ENCODE results near the gene ERBB4. TPM values are rescaled to one million over a fixed set of nuclear protein-coding genes. Genes with fewer than 3 reads are reported as not detected.
"Not testable (repeated sequence)": the region's sequence is repeated elsewhere in the genome, so short reads cannot be mapped to it uniquely, and the experiment has no call there.

The ERBB4 gene
- polyA plus RNA-seq, 6 donors from 2014 or later = not detected

DNA sequence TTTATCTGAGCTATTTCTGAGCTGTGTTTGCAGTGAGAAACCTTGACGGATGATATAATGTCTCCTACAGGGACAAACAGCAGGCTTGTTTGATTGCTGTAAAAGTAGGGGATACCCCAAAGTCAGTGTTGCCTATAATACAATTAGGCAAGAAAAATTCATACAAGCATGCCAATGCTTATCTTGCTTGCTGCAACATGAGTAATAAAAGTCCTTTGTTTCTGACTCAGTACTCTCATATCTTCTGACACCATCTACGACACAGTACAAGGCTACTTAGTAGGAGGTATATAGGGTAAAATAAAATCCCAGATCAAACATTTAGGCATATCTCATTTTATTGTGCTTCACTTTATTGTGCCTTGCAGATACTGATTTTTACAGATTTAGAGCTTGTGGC, 33.0 kb downstream of the ERBB4 start:
- Mint-ChIP-seq H3K4me1 (no peaks in the 10 kb centered on the region), H3K27me3 (no peaks in the 10 kb centered on the region), H3K27ac (no peak overlapping the region), H3K9me3 (peaks cover 0 to 4% (median 0%) of the 10 kb centered on the region in 7 donors), H3K4me3 (no peak overlapping the region), H3K36me3 (no peaks in the 10 kb centered on the region)
- DNase-seq (no peak), ATAC-seq (ENCODE audit: low read depth in 2 of 2) (no peak)

DNA sequence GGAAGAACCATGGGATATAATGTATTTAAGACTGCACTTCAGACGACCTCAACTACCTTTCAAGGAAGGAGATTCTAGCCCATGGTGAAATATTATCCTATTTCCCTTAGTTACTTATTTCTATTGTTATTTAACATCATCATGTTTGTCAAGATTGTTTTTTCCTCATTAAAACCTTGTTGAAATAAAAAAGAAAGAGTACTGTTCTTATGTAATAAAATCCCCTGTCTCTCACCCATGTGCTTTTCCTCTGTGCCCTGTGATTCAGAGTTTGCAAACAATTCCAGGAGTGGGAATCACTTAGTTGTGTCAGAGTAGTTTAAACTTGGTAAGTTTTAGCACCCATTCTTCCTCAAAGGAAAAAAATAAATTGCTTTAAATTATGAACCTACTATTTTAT, 43.6 kb downstream of the ERBB4 start:
- H3K4me3 Mint-ChIP-seq = no peak overlapping the region
- ATAC-seq (ENCODE audit: low read depth in 2 of 2) = no peak
- H3K9me3 Mint-ChIP-seq = no peaks in the 10 kb centered on the region
- no peak for DNase-seq
- no peaks in the 10 kb centered on the region for H3K27me3 Mint-ChIP-seq
- H3K27ac Mint-ChIP-seq = no peak overlapping the region
- H3K4me1 Mint-ChIP-seq = no peaks in the 10 kb centered on the region
- H3K36me3 Mint-ChIP-seq = no peaks in the 10 kb centered on the region

DNA sequence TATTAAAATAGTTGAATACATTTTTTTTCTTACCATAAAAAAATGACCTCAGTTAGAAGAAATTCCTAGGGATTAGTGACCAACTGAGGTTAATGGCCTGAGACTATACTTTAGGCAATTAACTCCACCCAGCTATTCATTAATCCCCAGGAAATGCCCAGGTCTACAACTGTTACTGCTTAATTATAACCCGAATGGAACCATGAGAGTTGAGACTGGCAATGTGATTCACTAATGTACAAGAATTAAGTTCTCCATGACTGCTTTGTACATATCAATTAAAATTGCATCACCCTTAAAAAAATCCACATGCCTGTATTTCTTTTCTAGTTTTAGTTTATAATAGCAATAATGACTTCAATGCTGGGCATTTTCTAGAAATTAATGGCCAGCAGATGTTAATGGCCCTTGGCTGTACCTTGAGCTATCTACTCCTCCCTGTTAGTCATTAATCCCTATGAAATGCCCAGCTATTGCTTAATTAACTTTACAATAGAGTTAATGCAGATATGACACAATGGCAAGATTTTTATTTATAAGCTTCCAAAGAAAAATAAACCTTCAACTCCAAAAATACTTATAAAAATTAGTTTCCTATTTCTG, 44.1 kb downstream of the ERBB4 start:
- H3K9me3 Mint-ChIP-seq = no peaks in the 10 kb centered on the region
- no peaks in the 10 kb centered on the region for H3K36me3 Mint-ChIP-seq
- H3K4me1 Mint-ChIP-seq = no peaks in the 10 kb centered on the region
- DNase-seq (no peak), ATAC-seq (ENCODE audit: low read depth in 2 of 2) (no peak)
- H3K4me3 Mint-ChIP-seq = no peak overlapping the region
- no peaks in the 10 kb centered on the region for H3K27me3 Mint-ChIP-seq
- no peak overlapping the region for H3K27ac Mint-ChIP-seq

DNA sequence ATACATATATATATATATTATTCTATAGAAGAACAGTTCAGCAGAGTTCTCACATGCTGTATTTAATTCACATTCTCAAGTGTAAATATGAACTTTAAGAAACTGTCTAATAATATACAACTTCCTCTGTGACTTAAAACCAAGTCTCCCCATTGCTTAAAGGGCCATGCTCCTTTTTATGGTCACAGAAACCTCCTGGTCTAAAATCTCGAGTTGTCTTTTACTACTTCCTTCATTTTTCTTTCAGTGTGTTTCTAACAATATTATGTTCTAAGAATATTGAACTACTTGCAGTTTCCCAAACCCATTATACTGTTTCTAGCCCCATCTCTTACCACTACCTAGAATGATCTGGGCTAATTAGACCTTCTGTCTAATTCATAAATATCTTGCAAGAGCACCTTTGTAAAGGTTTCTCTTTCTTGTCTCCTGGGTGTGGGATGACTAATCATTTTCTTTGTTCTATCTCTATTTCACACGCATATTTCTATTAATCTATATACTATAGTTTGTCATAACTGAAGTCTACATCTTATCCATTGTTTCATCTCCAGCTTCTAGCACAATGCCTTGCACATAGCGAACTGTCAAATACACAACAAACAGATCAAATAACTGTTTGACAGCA, 48.8 kb downstream of the ERBB4 start:
- no peak for ATAC-seq (ENCODE audit: low read depth in 2 of 2)

DNA sequence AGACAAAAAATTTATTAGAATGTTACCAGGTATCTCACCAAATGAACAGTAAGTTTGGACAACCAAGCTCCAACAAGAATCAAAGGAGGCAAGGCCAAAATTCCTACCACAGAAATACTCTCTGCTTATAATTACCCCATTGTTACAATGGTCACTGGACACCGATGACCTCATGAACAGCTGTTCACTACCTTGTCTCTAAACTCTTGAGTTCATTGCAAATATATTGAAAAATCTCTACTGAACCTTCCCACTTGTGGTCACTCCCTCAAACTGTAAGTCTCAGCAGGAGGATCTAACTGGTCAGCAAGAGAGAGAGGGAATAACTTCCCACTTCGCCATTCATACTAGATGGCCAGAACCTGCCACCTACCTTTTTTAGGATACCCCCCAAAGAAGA, 50.0 kb downstream of the ERBB4 start:
- no peak overlapping the region for H3K27ac Mint-ChIP-seq
- H3K4me3 Mint-ChIP-seq = no peak overlapping the region
- no peaks in the 10 kb centered on the region for H3K36me3 Mint-ChIP-seq
- ATAC-seq (ENCODE audit: low read depth in 2 of 2) (no peak), DNase-seq (no peak)
- no peaks in the 10 kb centered on the region for H3K4me1 Mint-ChIP-seq
- H3K27me3 Mint-ChIP-seq = no peaks in the 10 kb centered on the region
- peaks cover 0 to 5% (median 0%) of the 10 kb centered on the region in 7 donors for H3K9me3 Mint-ChIP-seq

More for the DNA sequence above, 48.8 kb downstream of the ERBB4 start:
- Mint-ChIP-seq H3K9me3 (peaks cover 0 to 5% (median 0%) of the 10 kb centered on the region in 7 donors), H3K4me1 (no peaks in the 10 kb centered on the region), H3K27me3 (no peaks in the 10 kb centered on the region), H3K4me3 (no peak overlapping the region), H3K27ac (no peak overlapping the region), H3K36me3 (no peaks in the 10 kb centered on the region)
- DNase-seq = no peak

DNA sequence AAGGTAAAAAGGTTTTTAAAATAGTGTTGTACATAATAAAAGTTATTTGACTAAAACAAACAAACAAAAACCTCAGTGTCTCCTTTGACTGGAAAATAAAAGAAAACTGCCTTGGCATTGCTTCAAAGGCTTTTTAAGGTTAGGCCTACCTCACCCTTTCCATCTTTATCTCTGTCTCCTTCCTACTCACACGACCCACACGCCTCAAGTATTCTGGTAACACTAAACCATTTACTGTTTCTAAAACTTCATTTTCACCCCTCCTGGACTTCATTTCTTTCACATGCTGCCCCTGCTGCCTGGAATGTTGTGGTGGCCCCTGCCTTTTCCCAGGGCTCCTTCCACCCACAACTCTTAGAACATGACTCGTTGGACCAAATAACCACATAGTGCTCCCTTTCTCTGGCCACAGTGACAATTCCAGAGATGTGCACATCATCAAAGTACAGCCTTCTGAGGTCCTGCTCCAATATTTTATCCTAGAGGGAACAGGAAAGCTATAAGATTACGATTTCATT, 54.0 kb downstream of the ERBB4 start:
- Mint-ChIP-seq H3K36me3 (no peaks in the 10 kb centered on the region), H3K4me1 (no peaks in the 10 kb centered on the region), H3K4me3 (no peak overlapping the region), H3K27ac (no peak overlapping the region), H3K9me3 (peaks cover 0 to 5% (median 0%) of the 10 kb centered on the region in 7 donors), H3K27me3 (no peaks in the 10 kb centered on the region)
- no peak for DNase-seq
- ATAC-seq (ENCODE audit: low read depth in 2 of 2) = no peak

DNA sequence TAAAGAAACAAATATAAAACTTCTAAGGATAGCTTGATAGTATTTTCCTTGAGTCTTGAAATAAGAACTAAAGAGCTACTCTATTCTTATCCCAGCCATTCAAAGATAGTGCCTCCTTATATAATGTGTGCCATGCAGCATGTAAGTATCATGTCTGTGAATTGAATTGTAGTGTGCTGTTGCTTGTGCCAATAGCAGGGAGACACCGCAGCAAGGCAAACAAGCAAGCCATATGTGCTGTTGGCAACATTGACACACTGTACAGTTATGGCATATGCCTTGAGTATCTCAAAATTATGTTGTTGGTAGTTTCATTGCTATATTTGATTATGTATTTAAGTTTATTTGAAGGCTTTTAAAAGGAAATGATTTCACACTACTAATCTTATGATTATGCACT, 58.2 kb downstream of the ERBB4 start:
- Mint-ChIP-seq H3K27me3 (peaks cover 0 to 5% (median 0%) of the 10 kb centered on the region in 3 donors), H3K4me3 (no peak overlapping the region), H3K4me1 (no peaks in the 10 kb centered on the region), H3K27ac (no peak overlapping the region), H3K36me3 (no peaks in the 10 kb centered on the region), H3K9me3 (peaks cover 0 to 7% (median 0%) of the 10 kb centered on the region in 7 donors)
- ATAC-seq (ENCODE audit: low read depth in 2 of 2) (no peak), DNase-seq (no peak)

DNA sequence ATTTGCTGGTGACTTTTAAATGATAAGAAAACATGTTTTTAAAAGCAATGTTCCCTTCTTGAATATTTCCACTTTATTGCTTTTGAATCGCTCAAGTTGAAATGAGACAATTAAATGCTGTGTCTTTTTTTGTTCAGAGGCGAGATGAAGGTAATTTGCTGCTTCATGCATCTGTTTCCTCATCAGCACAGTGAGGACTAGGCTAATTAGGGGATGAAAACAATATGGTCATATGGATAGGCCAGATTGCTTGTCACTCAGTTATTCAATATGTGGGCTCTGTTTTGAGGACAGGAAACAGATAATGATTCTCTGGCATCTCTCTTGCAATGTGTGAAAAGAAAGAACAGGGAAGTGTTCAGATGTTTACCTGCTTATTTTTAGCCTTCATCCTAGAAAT, 61.0 kb downstream of the ERBB4 start:
- H3K27me3 Mint-ChIP-seq = peaks cover 0 to 5% (median 0%) of the 10 kb centered on the region in 3 donors
- no peak for ATAC-seq (ENCODE audit: low read depth in 2 of 2)
- H3K4me3 Mint-ChIP-seq = no peak overlapping the region
- no peaks in the 10 kb centered on the region for H3K4me1 Mint-ChIP-seq
- no peak for DNase-seq
- no peak overlapping the region for H3K27ac Mint-ChIP-seq
- H3K36me3 Mint-ChIP-seq = no peaks in the 10 kb centered on the region
- peaks cover 0 to 7% (median 0%) of the 10 kb centered on the region in 7 donors for H3K9me3 Mint-ChIP-seq

DNA sequence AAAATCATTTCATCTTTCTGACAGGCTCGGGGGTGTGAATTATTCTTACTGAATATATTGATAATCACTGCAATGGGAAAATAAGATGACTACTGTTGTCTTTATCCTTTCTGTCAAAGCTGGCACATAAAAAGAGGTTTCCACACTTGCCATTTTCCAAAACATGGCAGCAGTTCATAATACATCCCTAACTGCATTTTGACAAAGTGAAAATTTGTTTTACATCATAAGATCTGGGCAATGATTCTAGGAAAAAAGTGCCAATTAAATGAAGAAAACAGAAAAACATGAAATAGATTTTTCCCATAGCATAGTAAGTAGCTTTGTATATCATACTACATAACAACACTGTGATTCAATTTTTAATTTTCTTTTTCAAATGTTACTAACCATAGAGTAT, 65.4 kb downstream of the ERBB4 start:
- H3K27me3 Mint-ChIP-seq = no peaks in the 10 kb centered on the region
- H3K36me3 Mint-ChIP-seq = no peaks in the 10 kb centered on the region
- H3K4me1 Mint-ChIP-seq = no peaks in the 10 kb centered on the region
- DNase-seq (no peak), ATAC-seq (ENCODE audit: low read depth in 2 of 2) (no peak)
- H3K4me3 Mint-ChIP-seq = no peak overlapping the region
- H3K27ac Mint-ChIP-seq = no peak overlapping the region
- peaks cover 0 to 2% (median 0%) of the 10 kb centered on the region in 7 donors for H3K9me3 Mint-ChIP-seq

DNA sequence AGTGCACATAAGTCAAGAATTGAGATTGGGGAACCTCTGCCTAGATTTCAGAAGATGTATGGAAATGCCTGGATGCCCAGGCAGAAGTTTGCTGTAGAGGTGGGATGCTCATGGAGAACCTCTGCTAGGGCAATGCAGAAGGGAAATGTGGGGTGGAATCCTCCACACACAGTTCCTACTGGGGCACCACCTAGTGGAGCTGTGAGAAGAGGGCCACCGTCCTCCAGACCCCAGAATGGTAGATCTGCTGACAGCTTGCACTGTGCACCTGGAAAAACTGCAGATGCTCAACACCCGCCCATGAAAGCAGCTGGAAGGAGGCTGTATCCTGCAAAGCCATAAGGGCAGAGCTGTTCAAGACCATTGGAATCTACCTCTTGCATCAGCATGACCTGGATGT, 71.1 kb downstream of the ERBB4 start:
- not testable (repeated sequence) for H3K4me3 Mint-ChIP-seq; H3K9me3 Mint-ChIP-seq; H3K27ac Mint-ChIP-seq; DNase-seq; ATAC-seq (ENCODE audit: low read depth in 2 of 2); H3K4me1 Mint-ChIP-seq; H3K36me3 Mint-ChIP-seq; H3K27me3 Mint-ChIP-seq

DNA sequence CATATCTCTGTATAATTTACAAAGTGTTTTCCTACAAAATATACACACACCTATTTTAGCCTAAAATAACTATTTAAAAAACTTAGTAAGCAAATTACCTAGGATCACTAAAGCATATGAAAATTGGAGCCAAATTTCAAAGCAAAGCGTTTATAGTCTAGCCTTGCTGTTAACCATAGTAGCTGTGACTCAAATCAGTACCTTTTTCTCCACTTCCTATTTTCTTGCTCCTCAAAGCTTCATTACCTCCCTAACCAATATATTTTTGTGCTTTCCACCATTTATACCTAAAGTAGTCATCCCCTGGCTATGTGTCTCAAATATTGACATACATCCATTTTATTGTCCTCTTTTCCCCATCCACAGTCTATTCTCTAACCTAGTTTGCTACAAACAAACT, 73.1 kb downstream of the ERBB4 start:
- Mint-ChIP-seq H3K9me3 (peaks cover 0 to 6% (median 3%) of the 10 kb centered on the region in 7 donors), H3K4me3 (no peak overlapping the region), H3K4me1 (no peaks in the 10 kb centered on the region), H3K27me3 (no peaks in the 10 kb centered on the region), H3K36me3 (no peaks in the 10 kb centered on the region), H3K27ac (no peak overlapping the region)
- DNase-seq = no peak
- ATAC-seq (ENCODE audit: low read depth in 2 of 2) = no peak

DNA sequence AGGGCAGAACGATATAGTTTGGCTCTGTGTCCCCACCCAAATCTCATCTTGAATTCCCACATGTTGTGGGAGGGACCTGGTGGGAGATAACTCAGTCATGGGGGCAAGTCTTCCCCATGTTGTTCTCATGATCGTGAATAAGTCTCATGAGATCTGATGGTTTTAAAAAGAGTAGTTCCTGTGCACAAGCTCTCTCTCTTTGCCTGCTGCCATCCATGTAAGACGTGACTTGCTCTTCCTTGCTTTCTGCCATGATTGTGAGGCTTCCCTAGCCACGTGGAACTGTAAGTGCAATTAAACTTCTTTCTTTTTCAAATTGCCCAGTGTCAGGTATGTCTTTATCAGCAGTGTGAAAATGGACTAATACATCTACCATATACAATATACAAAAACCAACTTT, 76.9 kb downstream of the ERBB4 start:
- H3K27ac Mint-ChIP-seq, H3K9me3 Mint-ChIP-seq: not testable (repeated sequence)

DNA sequence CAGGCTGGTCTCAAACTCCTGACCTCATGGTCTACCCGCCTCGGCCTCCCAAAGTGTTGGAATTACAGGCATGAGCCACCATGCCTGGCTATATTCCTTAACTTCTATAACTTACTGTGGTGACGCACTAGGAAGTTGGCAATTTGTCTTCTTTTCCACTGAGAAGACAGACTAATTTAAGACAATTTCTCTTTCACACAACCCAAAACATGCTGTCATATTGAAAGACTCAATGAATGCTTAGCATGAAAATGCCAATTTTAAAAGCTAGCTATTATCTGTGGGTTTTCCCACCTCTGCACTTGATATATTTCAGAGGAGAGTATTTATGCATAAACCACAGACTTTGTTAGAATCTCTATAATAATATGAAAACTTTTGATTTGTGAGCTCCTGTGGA, 84.5 kb downstream of the ERBB4 start:
- no peaks in the 10 kb centered on the region for H3K9me3 Mint-ChIP-seq
- H3K27me3 Mint-ChIP-seq = no peaks in the 10 kb centered on the region
- DNase-seq (no peak), ATAC-seq (ENCODE audit: low read depth in 2 of 2) (no peak)
- H3K27ac Mint-ChIP-seq = no peak overlapping the region
- no peaks in the 10 kb centered on the region for H3K4me1 Mint-ChIP-seq
- H3K36me3 Mint-ChIP-seq = no peaks in the 10 kb centered on the region
- no peak overlapping the region for H3K4me3 Mint-ChIP-seq

More for the DNA sequence above, 76.9 kb downstream of the ERBB4 start:
- not testable (repeated sequence) for DNase-seq; ATAC-seq (ENCODE audit: low read depth in 2 of 2); H3K27me3 Mint-ChIP-seq; H3K36me3 Mint-ChIP-seq; H3K4me3 Mint-ChIP-seq; H3K4me1 Mint-ChIP-seq

DNA sequence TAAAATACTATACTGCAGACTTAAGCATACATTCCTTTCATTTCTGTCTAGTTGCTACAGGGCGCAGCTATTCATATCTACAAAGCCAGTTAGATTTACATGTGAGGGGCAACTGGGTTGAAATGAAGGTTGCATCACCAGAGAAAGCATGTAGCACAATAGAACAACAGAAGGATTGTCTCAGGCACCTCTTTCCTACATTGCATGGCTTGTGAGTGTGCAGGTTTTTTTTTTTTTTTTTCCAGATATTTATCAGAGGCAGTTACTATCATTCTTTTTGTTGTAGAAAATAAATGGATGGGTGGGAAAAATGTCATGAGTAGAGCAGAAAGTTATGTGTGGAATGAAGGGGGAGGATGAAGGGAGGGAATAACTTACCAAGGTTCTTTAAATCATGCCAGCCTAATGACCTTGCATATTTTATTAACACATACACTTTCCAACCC, 86.8 kb downstream of the ERBB4 start:
- H3K4me3 Mint-ChIP-seq = no peak overlapping the region
- H3K27ac Mint-ChIP-seq = no peak overlapping the region
- no peaks in the 10 kb centered on the region for H3K36me3 Mint-ChIP-seq
- no peaks in the 10 kb centered on the region for H3K9me3 Mint-ChIP-seq
- no peaks in the 10 kb centered on the region for H3K27me3 Mint-ChIP-seq
- no peak for ATAC-seq (ENCODE audit: low read depth in 2 of 2)
- H3K4me1 Mint-ChIP-seq = no peaks in the 10 kb centered on the region
- DNase-seq = no peak

Data from naive B cell (primary cell).